PFSK-1 (cell line): Measurements from ENCODE around the gene NDUFAF2.
A peak's percentile ranks its signal among the peaks of the same experiment; 100 is the strongest.

ENCODE experiments used
- FOXP2 ChIP-seq: optimal IDR thresholded peaks from 2 replicates; pipeline ENCODE3; 2011; ENCODE audit warnings: borderline replicate concordance, control low read depth, inconsistent platforms; ENCODE audit not compliant: insufficient read depth; ENCODE audit errors: extremely low read length, extremely low read depth
- POLR2AphosphoS5 ChIP-seq: IDR thresholded peaks from 2 replicates; pipeline ENCODE4 v1.6.1; 2012; ENCODE audit warnings: low read depth, mild to moderate bottlenecking, control low read depth, low read length, moderate library complexity
- REST ChIP-seq, 2 experiments: IDR thresholded peaks; 2 replicates each; pipeline versions ENCODE4 v1.6.1 to v1.8.0; 2011 to 2012; ENCODE audit warnings: low read depth in 2 of 2, low read length in 2 of 2, control low read depth in 1 of 2, inconsistent platforms in 1 of 2, mild to moderate bottlenecking in 1 of 2, moderate library complexity in 1 of 2; ENCODE audit not compliant: insufficient read depth in 1 of 2
- SIN3A ChIP-seq: IDR thresholded peaks from 2 replicates; pipeline ENCODE4 v1.6.1; 2012; ENCODE audit warnings: mild to moderate bottlenecking, low read length, moderate library complexity, borderline replicate concordance; ENCODE audit not compliant: insufficient read depth
- TAF1 ChIP-seq: IDR thresholded peaks from 2 replicates; pipeline ENCODE4 v1.6.1; 2012; ENCODE audit warnings: low read length, control low read depth, borderline replicate concordance; ENCODE audit not compliant: insufficient read depth

Gene NDUFAF2

GRCh38 chr5:60927450-60927849, 17.6 kb upstream of the NDUFAF2 start:
- no peak for TF ChIP-seq FOXP2
- TF ChIP-seq SIN3A: no peak
- no peak for TF ChIP-seq REST (IDR thresholded peaks at IDR 0.05; ENCODE audit: insufficient read depth in 1 of 2, low read depth in 2 of 2, low read length in 2 of 2)
- TF ChIP-seq POLR2AphosphoS5: no peak
- no peak for TF ChIP-seq TAF1

DNA sequence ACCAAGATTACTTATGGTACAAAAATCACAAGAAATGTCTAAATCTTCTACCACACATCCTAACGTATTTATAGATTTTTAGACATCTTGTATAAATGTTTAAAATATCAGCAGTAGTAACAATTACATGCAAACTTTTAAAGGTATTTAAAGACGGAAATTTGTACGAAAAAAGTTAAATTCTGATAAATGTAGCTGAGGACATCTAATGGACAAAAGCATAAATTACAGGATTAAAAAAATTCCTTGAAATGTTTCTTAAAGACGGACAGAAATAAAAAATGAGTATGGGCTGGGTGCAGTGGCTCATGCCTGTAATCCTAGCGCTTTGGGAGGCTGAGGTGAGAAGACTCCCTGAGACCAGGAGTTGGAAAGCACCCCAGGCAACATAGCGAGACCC, 16.0 kb upstream of the NDUFAF2 start:
- TF ChIP-seq SIN3A (no peak), REST (IDR thresholded peaks at IDR 0.05; ENCODE audit: insufficient read depth in 1 of 2, low read depth in 2 of 2, low read length in 2 of 2) (no peak), TAF1 (no peak), FOXP2 (no peak), POLR2AphosphoS5 (no peak)

DNA sequence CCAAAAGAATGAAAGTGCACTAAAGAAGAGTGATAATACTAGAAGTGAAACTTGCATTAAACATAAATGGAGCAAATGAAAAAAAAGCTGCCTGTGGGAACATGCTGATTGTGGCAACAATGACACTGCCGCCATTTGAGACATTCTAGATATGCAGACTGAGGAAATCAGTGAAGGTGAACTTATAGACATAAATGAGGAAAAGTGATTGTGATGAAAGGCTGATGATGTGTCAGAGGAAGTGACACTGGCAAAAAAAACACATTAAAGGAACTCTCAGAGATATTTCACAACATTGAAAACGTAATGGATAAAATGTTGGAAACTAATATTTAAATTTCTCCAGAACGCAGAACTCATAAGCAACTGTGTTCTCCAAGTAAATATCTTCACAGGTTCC, 1.4 kb upstream of the NDUFAF2 start:
- no peak for TF ChIP-seq SIN3A
- TF ChIP-seq TAF1: no peak
- TF ChIP-seq FOXP2: no peak

DNA sequence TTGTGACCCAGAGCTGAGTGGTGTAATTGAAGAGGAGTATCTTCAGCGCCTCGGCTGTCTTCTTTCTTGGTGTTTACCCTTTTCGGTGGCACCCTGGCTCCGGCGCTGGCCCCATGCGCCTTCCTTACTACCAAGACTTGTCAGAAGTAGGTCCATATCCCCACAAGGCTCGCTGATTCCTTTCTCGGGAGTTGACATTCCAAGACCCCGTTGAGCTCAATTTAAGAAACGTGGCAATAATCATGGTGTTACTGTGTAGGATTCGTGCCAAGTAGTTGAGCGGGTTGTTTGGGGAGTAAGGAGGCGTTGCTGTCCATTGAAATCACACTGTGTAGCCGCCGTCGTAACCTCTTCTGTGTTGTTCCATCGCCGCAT, 795 bp downstream of the NDUFAF2 start:
- no peak for TF ChIP-seq REST (IDR thresholded peaks at IDR 0.05; ENCODE audit: insufficient read depth in 1 of 2, low read depth in 2 of 2, low read length in 2 of 2)
- no peak for TF ChIP-seq POLR2AphosphoS5
- TF ChIP-seq SIN3A: 0 out of 2 replicates have a peak, but pooled peaks have one; percentile 26
- no peak for TF ChIP-seq FOXP2
- TF ChIP-seq TAF1: no peak

DNA sequence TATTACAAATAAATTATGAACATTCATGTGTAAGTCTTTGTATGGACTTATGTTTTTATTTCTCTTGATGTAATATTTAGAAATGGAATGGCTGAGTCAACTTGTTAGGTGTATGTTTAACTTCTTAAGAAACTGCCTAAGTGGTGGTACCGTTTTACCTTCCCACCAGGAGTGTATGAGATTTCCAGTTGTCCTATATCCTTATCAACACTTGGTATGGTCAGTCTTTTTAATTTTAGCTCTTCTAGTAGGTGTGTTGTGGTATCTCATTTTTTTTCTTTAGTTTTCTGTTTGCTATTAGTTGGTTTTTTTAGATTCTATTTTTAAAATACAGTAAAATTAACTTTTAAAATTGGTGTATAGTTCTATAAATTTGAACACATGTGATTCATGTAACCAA, 3.7 kb downstream of the NDUFAF2 start:
- no peak for TF ChIP-seq FOXP2
- no peak for TF ChIP-seq POLR2AphosphoS5
- TF ChIP-seq TAF1: no peak

GRCh38 chr5:60955239-60955638, 10.2 kb downstream of the NDUFAF2 start:
- no peak for TF ChIP-seq REST (IDR thresholded peaks at IDR 0.05; ENCODE audit: insufficient read depth in 1 of 2, low read depth in 2 of 2, low read length in 2 of 2)
- no peak for TF ChIP-seq FOXP2
- TF ChIP-seq POLR2AphosphoS5: no peak
- TF ChIP-seq TAF1: no peak
- TF ChIP-seq SIN3A: no peak
